GM23248 (cell line): Measurements from ENCODE around the gene CCDC78. TPM values are rescaled to one million over a fixed set of nuclear protein-coding genes. Genes with fewer than 3 reads are reported as not detected.

Experiments used
- DNase-seq: peaks from one replicate; pipeline ENCODE4 v3.0.0-alpha.2; 2015
- H2AFZ ChIP-seq: fragments of 200-600 bp; sonication (generic); 2 replicates; pipeline ENCODE4 v1.6.1; 2016; ENCODE audit warnings: antibody characterized with exemption
- H3F3A ChIP-seq: fragments of 200-600 bp; sonication (generic); 2 replicates; pipeline ENCODE4 v1.6.1; 2016; ENCODE audit warnings: mild to moderate bottlenecking, antibody characterized with exemption, mixed run types; ENCODE audit not compliant: insufficient read depth
- H3K27ac ChIP-seq: fragments of 200-600 bp; sonication (generic); 2 replicates; pipeline ENCODE4 v1.5.1; 2016; ENCODE audit warnings: mild to moderate bottlenecking
- H3K27me3 ChIP-seq: fragments of 200-600 bp; sonication (generic); replicated peaks from 2 replicates; pipeline ENCODE4 v1.6.1; 2016; ENCODE audit warnings: mild to moderate bottlenecking; ENCODE audit not compliant: insufficient read depth
- H3K36me3 ChIP-seq: fragments of 200-600 bp; sonication (generic); 2 replicates; pipeline ENCODE4 v1.6.1; 2016; ENCODE audit warnings: low read depth, mild to moderate bottlenecking
- H3K4me1 ChIP-seq: fragments of 200-600 bp; sonication (generic); 2 replicates; pipeline ENCODE4 v1.6.1; 2016; ENCODE audit warnings: mild to moderate bottlenecking; ENCODE audit not compliant: insufficient read depth
- H3K4me2 ChIP-seq: fragments of 200-600 bp; sonication (generic); one replicate; pipeline ENCODE4 v1.6.1; 2016; ENCODE audit warnings: mild to moderate bottlenecking; ENCODE audit not compliant: unreplicated experiment
- H3K4me3 ChIP-seq: fragments of 200-600 bp; sonication (generic); 2 replicates; pipeline ENCODE4 v1.5.1; 2016; ENCODE audit warnings: mild to moderate bottlenecking
- H3K79me2 ChIP-seq: fragments of 200-600 bp; sonication (generic); 2 replicates; pipeline ENCODE4 v1.6.1; 2016; ENCODE audit warnings: mild to moderate bottlenecking; ENCODE audit not compliant: insufficient read depth
- H3K9ac ChIP-seq: fragments of 200-600 bp; sonication (generic); 2 replicates; pipeline ENCODE4 v1.6.1; 2016; ENCODE audit warnings: mild to moderate bottlenecking
- H3K9me2 ChIP-seq: fragments of 200-600 bp; sonication (generic); 2 replicates; pipeline ENCODE4 v1.6.1; 2016; ENCODE audit warnings: mixed run types, mild to moderate bottlenecking, moderate library complexity; ENCODE audit not compliant: insufficient read depth
- H3K9me3 ChIP-seq: fragments of 200-600 bp; sonication (generic); one replicate; pipeline ENCODE4 v1.6.1; 2017; ENCODE audit warnings: low read depth
- H4K20me1 ChIP-seq: fragments of 200-600 bp; sonication (generic); 2 replicates; pipeline ENCODE4 v1.6.0; 2016; ENCODE audit not compliant: insufficient read depth
- EZH2 ChIP-seq: fragments of 200-600 bp; sonication (generic); IDR thresholded peaks from 2 replicates; pipeline ENCODE4 v1.6.1; 2018; ENCODE audit warnings: antibody characterized with exemption, mild to moderate bottlenecking; ENCODE audit not compliant: insufficient read depth, poor library complexity, severe bottlenecking
- EZH2phosphoT487 ChIP-seq: fragments of 200-600 bp; sonication (generic); IDR thresholded peaks from 2 replicates; pipeline ENCODE4 v1.6.1; 2018; ENCODE audit warnings: antibody characterized with exemption, moderate library complexity, mild to moderate bottlenecking, low read depth; ENCODE audit not compliant: insufficient read depth
- WGBS, 2 experiments: methylation state at CpG; one replicate each; pipeline ENCODE4 v1.1.6; 2015 to 2017; ENCODE audit warnings: low lambda C conversion rate in 2 of 2, low coverage in 1 of 2; ENCODE audit errors: missing lambda C conversion rate in 2 of 2; 5-methylcytosine and 5-hydroxymethylcytosine counted together
- in situ Hi-C: fragments of 300-500 bp; cut with MboI; formaldehyde crosslinking; loops from 2 replicates; pipeline ENCODE4 v1.15.0; 2020
- polyA plus RNA-seq: library from polyadenylated mRNA; unstranded; fragments of >200 nt; fragmentation: Nextera tagmentation; extraction: Ambion mirVana; gene quantifications from 2 replicates; pipeline ENCODE4 v1.2.1, GENCODE V29; 2016
- total RNA-seq: library from RNA; depleted of rRNA; stranded (reverse); fragments of >200 nt; shearing (Covaris generic); gene quantifications from 2 replicates; pipeline ENCODE4 v1.2.3, GENCODE V29; 2014

Gene CCDC78
- total and polyA plus RNA-seq, 2 experiments from 2014 or later, result 0.78 to 9.5 TPM

DNA sequence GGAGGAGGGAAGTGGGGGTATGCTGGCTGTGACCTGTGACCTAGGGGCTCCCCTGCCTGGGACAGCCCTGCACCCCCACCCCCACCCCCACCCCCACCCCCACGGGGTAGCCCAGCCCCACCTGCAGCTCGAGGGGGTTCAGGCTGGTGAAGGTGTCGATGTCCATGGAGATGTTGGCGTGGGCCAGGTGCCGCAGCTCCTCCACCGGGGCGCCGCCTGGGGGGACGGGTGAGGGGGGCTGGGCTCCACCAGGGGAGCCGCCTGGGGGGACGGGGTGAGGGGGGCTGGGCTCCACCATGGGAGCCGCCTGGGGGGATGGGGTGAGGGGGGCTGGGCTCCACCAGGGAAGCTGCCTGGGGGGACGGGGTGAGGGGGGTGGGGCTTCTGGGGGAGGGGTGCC is 44.2 kb upstream of the CCDC78 start:
- in situ Hi-C loops, result no loop called here
- Histone ChIP-seq H3K9me2 (no peaks in the 10 kb centered on the region), H4K20me1 (no peaks in the 10 kb centered on the region), H3K27ac (no peak overlapping the region), H3K36me3 (no peaks in the 10 kb centered on the region), H3K9ac (no peak overlapping the region), H3K79me2 (no peaks in the 10 kb centered on the region), H3K4me2 (no peak overlapping the region), H3K4me3 (no peak overlapping the region), H3K27me3 (no peaks in the 10 kb centered on the region), H3F3A (no peaks in the 10 kb centered on the region), H3K4me1 (no peaks in the 10 kb centered on the region), H2AFZ (no peak overlapping the region), H3K9me3 (no peaks in the 10 kb centered on the region)
- TF ChIP-seq EZH2 (no peak), EZH2phosphoT487 (no peak)
- WGBS, 2 experiments, result 63% methylated on average over 13 of the region's 13 CpGs; no CpG with 5 or more reads in 1 of the 2 experiments
- DNase-seq, result no peak

DNA sequence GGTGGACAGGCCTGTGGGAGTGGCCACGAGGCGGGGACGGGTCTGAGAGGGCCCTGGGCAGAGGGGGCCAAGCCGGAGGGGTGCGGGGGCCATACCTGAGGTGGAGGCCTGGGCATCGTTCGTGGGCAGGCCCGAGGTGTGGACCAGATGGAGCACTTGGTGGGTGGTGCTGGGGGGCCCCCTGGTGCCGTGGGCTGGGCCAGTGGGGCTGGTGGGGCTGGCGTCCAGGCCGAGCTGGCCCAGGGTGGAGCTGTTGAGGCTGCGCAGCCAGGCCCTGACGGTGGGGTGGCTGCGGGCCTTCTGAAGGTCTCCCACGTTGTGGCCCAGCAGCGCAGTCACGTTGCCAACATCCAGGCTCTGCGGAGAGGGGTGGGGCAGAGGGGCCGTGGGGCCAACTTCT is 43.7 kb upstream of the CCDC78 start:
- H3K27me3 ChIP-seq, result no peaks in the 10 kb centered on the region
- H3K79me2 ChIP-seq, result no peaks in the 10 kb centered on the region
- no peaks in the 10 kb centered on the region for H3F3A ChIP-seq
- H2AFZ ChIP-seq, result no peak overlapping the region
- TF ChIP-seq EZH2phosphoT487 (no peak), EZH2 (no peak)
- H3K27ac ChIP-seq, result no peak overlapping the region
- H4K20me1 ChIP-seq, result no peaks in the 10 kb centered on the region
- H3K4me3 ChIP-seq, result no peak overlapping the region
- 71 to 73% methylated on average over 10 to 19 of the region's 19 CpGs for WGBS, 2 experiments
- no peaks in the 10 kb centered on the region for H3K9me3 ChIP-seq
- H3K36me3 ChIP-seq, result no peaks in the 10 kb centered on the region
- in situ Hi-C loops, result no loop called here
- no peak overlapping the region for H3K4me2 ChIP-seq
- no peak overlapping the region for H3K9ac ChIP-seq
- no peaks in the 10 kb centered on the region for H3K9me2 ChIP-seq
- no peaks in the 10 kb centered on the region for H3K4me1 ChIP-seq
- no peak for DNase-seq

DNA sequence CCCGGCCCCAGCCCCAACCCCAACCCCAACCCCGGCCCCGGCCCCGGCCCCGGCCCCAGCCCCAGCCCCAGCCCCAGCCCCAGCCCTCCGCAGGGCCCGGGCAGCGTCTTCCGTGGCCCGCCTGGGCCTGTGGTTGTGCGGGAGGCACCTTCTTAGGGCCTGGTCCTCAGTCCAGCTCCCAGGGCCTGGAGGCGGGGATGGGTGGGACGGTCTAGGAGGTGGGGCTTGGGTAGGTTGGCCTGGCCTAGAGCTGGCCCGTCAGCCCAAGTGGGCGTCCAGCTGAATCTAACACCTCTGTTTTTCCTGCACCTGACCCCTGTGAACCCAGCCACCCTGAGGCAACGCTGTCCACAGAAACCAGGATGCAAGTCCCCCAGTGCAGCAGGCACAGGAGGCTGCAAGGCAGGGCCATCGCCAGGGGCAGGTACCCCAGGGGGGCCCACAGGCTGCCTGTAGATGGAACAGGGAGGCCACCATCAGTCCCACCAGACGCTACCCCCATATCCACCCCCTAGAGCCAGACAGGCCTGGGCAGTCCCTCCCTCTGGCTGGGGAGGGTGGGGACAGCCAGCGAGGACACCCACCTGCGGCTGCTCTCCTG is 43.0 kb upstream of the CCDC78 start:
- no peaks in the 10 kb centered on the region for H3K9me3 ChIP-seq
- no peak overlapping the region for H3K4me3 ChIP-seq
- H3F3A ChIP-seq, result no peaks in the 10 kb centered on the region
- no peak overlapping the region for H3K4me2 ChIP-seq
- TF ChIP-seq EZH2 (no peak), EZH2phosphoT487 (no peak)
- in situ Hi-C loops, result no loop called here
- H3K36me3 ChIP-seq, result no peaks in the 10 kb centered on the region
- H3K27me3 ChIP-seq, result no peaks in the 10 kb centered on the region
- no peaks in the 10 kb centered on the region for H3K9me2 ChIP-seq
- no peak overlapping the region for H3K9ac ChIP-seq
- H3K79me2 ChIP-seq, result no peaks in the 10 kb centered on the region
- no peak overlapping the region for H2AFZ ChIP-seq
- DNase-seq, result no peak
- H3K4me1 ChIP-seq, result no peaks in the 10 kb centered on the region
- H4K20me1 ChIP-seq, result no peaks in the 10 kb centered on the region
- 70 to 82% methylated on average over 18 to 20 of the region's 20 CpGs for WGBS, 2 experiments
- H3K27ac ChIP-seq, result no peak overlapping the region

DNA sequence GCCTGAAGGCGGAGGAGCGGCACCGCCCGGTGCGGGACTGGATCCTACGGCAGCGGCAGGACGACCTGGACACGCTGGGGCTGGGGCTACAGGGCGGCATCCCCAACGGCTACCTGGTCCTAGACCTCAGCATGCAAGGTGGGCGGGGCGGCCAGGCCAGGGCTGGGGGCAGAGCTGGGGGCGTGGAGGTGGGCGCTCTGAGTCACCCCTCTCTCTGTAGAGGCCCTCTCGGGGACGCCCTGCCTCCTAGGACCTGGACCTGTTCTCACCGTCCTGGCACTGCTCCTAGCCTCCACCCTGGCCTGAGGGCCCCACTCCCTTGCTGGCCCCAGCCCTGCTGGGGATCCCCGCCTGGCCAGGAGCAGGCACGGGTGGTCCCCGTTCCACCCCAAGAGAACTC is 42.2 kb upstream of the CCDC78 start:
- no peaks in the 10 kb centered on the region for H3F3A ChIP-seq
- no peaks in the 10 kb centered on the region for H3K27me3 ChIP-seq
- no peaks in the 10 kb centered on the region for H3K9me2 ChIP-seq
- H3K79me2 ChIP-seq, result no peaks in the 10 kb centered on the region
- 74 to 80% methylated on average over 11 to 21 of the region's 21 CpGs for WGBS, 2 experiments
- H3K4me2 ChIP-seq, result no peak overlapping the region
- DNase-seq, result no peak
- in situ Hi-C loops, result no loop called here
- no peak overlapping the region for H2AFZ ChIP-seq
- H3K9me3 ChIP-seq, result no peaks in the 10 kb centered on the region
- H3K27ac ChIP-seq, result no peak overlapping the region
- no peak overlapping the region for H3K4me3 ChIP-seq
- no peaks in the 10 kb centered on the region for H3K4me1 ChIP-seq
- no peak overlapping the region for H3K9ac ChIP-seq
- no peaks in the 10 kb centered on the region for H3K36me3 ChIP-seq
- H4K20me1 ChIP-seq, result no peaks in the 10 kb centered on the region
- TF ChIP-seq EZH2phosphoT487 (no peak), EZH2 (no peak)
